A549 (cell line): Measurements from ENCODE around the gene RNF26. TPM values are rescaled to one million over a fixed set of nuclear protein-coding genes. Genes with fewer than 3 reads are reported as not detected.
A peak's percentile ranks its signal among the peaks of the same experiment; 100 is the strongest.

ENCODE experiments used
- ATAC-seq, 2 experiments: fragments of 200-7000 bp in 1 of 2; fragments of >200 bp in 1 of 2; cut with Nextera tagmentation in 1 of 2; cut with Tn5 transposase in 1 of 2; 3 replicates each; pipeline versions ENCODE4 v1.8.0 to v1.9.1; 2018 to 2020; ENCODE audit warnings: mild to moderate bottlenecking in 1 of 2, moderate library complexity in 1 of 2
- CTCF ChIA-PET: fragments of 300-600 bp; sonication (Branson Sonifier 250); formaldehyde crosslinking; extraction: SDS; loops from one replicate; lab custom pipeline; 2021; ENCODE audit warnings: antibody characterized with exemption, inconsistent platforms; lab: Yijun Ruan, JAX
- POLR2A ChIA-PET: fragments of 350-600 bp; formaldehyde crosslinking; extraction: SDS; loops from one replicate; lab custom pipeline; 2021; ENCODE audit warnings: antibody characterized with exemption, inconsistent platforms; lab: Yijun Ruan, JAX
- DNase-seq, 2 experiments: peaks; one replicate each; pipeline versions ENCODE4 v3.0.0 to v3.0.0-alpha.2; 2011 to 2016; ENCODE audit warnings: low read depth in 1 of 2, low spot score in 1 of 2
- FAIRE-seq: peaks from 2 replicates; lab custom pipeline; 2011; peaks lifted over from hg19 to GRCh38; lab: Jason Lieb, UNC
- H3K27ac ChIP-seq, 2 experiments: fragments of >200 bp; sonication (Bioruptor Twin); formaldehyde crosslinking; 3 replicates each; pipeline ENCODE4 v1.5.1; 2016 to 2017
- H3K4me1 ChIP-seq: fragments of >200 bp; sonication (Bioruptor Twin); formaldehyde crosslinking; 3 replicates; pipeline ENCODE4 v1.6.1; 2016
- H3K4me2 ChIP-seq: fragments of >200 bp; sonication (Bioruptor Twin); formaldehyde crosslinking; 3 replicates; pipeline ENCODE4 v1.6.1; 2016
- H3K4me3 ChIP-seq: fragments of >200 bp; sonication (Bioruptor Twin); formaldehyde crosslinking; 3 replicates; pipeline ENCODE4 v1.5.1; 2016
- H3K9me3 ChIP-seq: fragments of >200 bp; sonication (Bioruptor Twin); formaldehyde crosslinking; 3 replicates; pipeline ENCODE4 v1.6.1; 2016
- CEBPB ChIP-seq, 2 experiments: fragments of >200 bp in 1 of 2; sonication (Bioruptor Twin) in 1 of 2; formaldehyde crosslinking in 1 of 2; IDR thresholded peaks; 2 replicates each; pipeline ENCODE4 v1.6.1; 2012 to 2016
- CHD4 ChIP-seq: fragments of 200-600 bp; sonication (generic); IDR thresholded peaks from 2 replicates; pipeline ENCODE4 v1.6.1; 2016; ENCODE audit warnings: antibody characterized with exemption, mild to moderate bottlenecking, borderline replicate concordance
- EHMT2 ChIP-seq: fragments of 200-600 bp; sonication (generic); IDR thresholded peaks from 2 replicates; pipeline ENCODE4 v1.6.1; 2016; ENCODE audit warnings: antibody characterized with exemption, low read depth, mild to moderate bottlenecking, moderate library complexity
- HDAC2 ChIP-seq: fragments of 200-600 bp; sonication (generic); IDR thresholded peaks from 2 replicates; pipeline ENCODE4 v1.6.1; 2016
- HES2 ChIP-seq: fragments of >200 bp; sonication (Bioruptor Twin); formaldehyde crosslinking; IDR thresholded peaks from 2 replicates; pipeline ENCODE4 v1.6.1; 2016
- HOXA7 ChIP-seq: fragments of 250-450 bp; sonication (Bioruptor Pico); IDR thresholded peaks from 2 replicates; pipeline ENCODE4 v1.5.0; 2020; ENCODE audit warnings: mild to moderate bottlenecking, moderate library complexity
- HOXB13 ChIP-seq: fragments of 250-450 bp; sonication (Bioruptor Pico); IDR thresholded peaks from 2 replicates; pipeline ENCODE4 v1.5.0; 2020; ENCODE audit warnings: low read depth, mild to moderate bottlenecking, moderate library complexity
- MAX ChIP-seq: IDR thresholded peaks from 2 replicates; pipeline ENCODE4 v1.6.1; 2012
- MAZ ChIP-seq: fragments of 150-350 bp; IDR thresholded peaks from 2 replicates; pipeline ENCODE4 v1.6.1; 2014; ENCODE audit warnings: antibody characterized with exemption, low read depth, low read length, borderline replicate concordance
- MYC ChIP-seq: IDR thresholded peaks from 2 replicates; pipeline ENCODE4 v1.6.1; 2012; ENCODE audit warnings: mild to moderate bottlenecking, inconsistent platforms, low read length, improper control_type of control experiment, borderline replicate concordance
- RAD21 ChIP-seq, 2 experiments: fragments of >200 bp in 1 of 2; sonication (Bioruptor Twin) in 1 of 2; formaldehyde crosslinking in 1 of 2; IDR thresholded peaks in 1 of 2; conservative IDR thresholded peaks in 1 of 2; 2 replicates in 1 of 2; 3 replicates in 1 of 2; pipeline ENCODE4 v1.6.1; 2012 to 2018; ENCODE audit warnings: inconsistent platforms in 1 of 2
- RFX5 ChIP-seq: fragments of 450-650 bp; IDR thresholded peaks from 2 replicates; pipeline ENCODE4 v1.7.1; 2014; ENCODE audit warnings: antibody characterized with exemption, mild to moderate bottlenecking, moderate library complexity
- SMC3 ChIP-seq: fragments of >200 bp; sonication (Bioruptor Twin); formaldehyde crosslinking; IDR thresholded peaks from 3 replicates; pipeline ENCODE4 v1.6.1; 2018; ENCODE audit warnings: inconsistent platforms
- TFCP2L1 ChIP-seq: fragments of 250-450 bp; sonication (Bioruptor Pico); IDR thresholded peaks from 2 replicates; pipeline ENCODE4 v1.5.0; 2021; ENCODE audit warnings: mild to moderate bottlenecking
- ZSCAN20 ChIP-seq: fragments of 250-450 bp; sonication (Bioruptor Pico); IDR thresholded peaks from 2 replicates; pipeline ENCODE4 v1.8.0; 2022; ENCODE audit warnings: mild to moderate bottlenecking, moderate library complexity
- WGBS: methylation state at CpG from one replicate; pipeline ENCODE4 v1.1.6; 2017; ENCODE audit errors: missing lambda C conversion rate; 5-methylcytosine and 5-hydroxymethylcytosine counted together
- polyA plus RNA-seq, 4 experiments: library from polyadenylated mRNA; depleted of rRNA in 3 of 4; stranded (reverse); fragments of >200 nt; fragmentation: RNase III in 1 of 4; extraction: RNeasy Plus Mini Kit Qiagen cat#74134 plus additional on column Dnase treatment in 1 of 4; gene quantifications; 2 replicates in 3 of 4; 3 replicates in 1 of 4; pipeline ENCODE4 v1.2.3, GENCODE V29; 2011 to 2017
- TF ChIP-seq, protein P1 (sequence below): fragments of >200 bp; sonication (Bioruptor Twin); formaldehyde crosslinking; IDR thresholded peaks from 3 replicates; pipeline ENCODE4 v1.5.1; 2016
- TF ChIP-seq, protein P2 (sequence below): fragments of 150-350 bp; IDR thresholded peaks from 2 replicates; pipeline ENCODE4 v1.6.1; 2014; ENCODE audit warnings: low read depth, mild to moderate bottlenecking, low read length

The RNF26 gene
- polyA plus RNA-seq, 2 of the 4 experiments (the other 2 are of a cell fraction), result 23.5 to 26.5 TPM

- Histone ChIP-seq H3K9me3 (no peaks in the 10 kb centered on the region), H3K4me2 (no peak overlapping the region), H3K4me1 (peaks cover 40% of the 10 kb centered on the region), H3K4me3 (no peak overlapping the region), H3K27ac (no peak overlapping the region)
- ChIA-PET CTCF (interaction anchor here (0.6 to 20.0 kb wide), 9 partner anchors 9 to 189 kb away, joined by 3 to 341 read pairs (median 15); partner anchors contain the start of genes C1QTNF5, RNF26 and USP2), POLR2A (interaction anchor here (1.0 kb wide), 1 partner anchor 166 kb away, joined by 3 read pairs; no protein-coding TSS in a partner anchor)
- FAIRE-seq (no peak), ATAC-seq (peak; percentile 45 to 54; a peak in 4 of 6 replicates), DNase-seq (peak in 1 of 2 experiments; percentile 39)
- no peak for TF ChIP-seq MAZ
- no peak for TF ChIP-seq TFCP2L1 (CRISPR knock-in tag)
- TF ChIP-seq RFX5, result no peak
- TF ChIP-seq, protein P1, sequence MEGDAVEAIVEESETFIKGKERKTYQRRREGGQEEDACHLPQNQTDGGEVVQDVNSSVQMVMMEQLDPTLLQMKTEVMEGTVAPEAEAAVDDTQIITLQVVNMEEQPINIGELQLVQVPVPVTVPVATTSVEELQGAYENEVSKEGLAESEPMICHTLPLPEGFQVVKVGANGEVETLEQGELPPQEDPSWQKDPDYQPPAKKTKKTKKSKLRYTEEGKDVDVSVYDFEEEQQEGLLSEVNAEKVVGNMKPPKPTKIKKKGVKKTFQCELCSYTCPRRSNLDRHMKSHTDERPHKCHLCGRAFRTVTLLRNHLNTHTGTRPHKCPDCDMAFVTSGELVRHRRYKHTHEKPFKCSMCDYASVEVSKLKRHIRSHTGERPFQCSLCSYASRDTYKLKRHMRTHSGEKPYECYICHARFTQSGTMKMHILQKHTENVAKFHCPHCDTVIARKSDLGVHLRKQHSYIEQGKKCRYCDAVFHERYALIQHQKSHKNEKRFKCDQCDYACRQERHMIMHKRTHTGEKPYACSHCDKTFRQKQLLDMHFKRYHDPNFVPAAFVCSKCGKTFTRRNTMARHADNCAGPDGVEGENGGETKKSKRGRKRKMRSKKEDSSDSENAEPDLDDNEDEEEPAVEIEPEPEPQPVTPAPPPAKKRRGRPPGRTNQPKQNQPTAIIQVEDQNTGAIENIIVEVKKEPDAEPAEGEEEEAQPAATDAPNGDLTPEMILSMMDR, result 0 out of 3 replicates have a peak, but pooled peaks have one; percentile 11
- no peak for TF ChIP-seq HOXA7 (CRISPR knock-in tag)
- TF ChIP-seq RAD21 (conservative IDR thresholded peaks at IDR 0.05 in 1 of 2, IDR thresholded peaks at IDR 0.05 in 1 of 2), result peak; percentile 14 to 19; a peak in 1 of 5 replicates
- peak; percentile 59 for TF ChIP-seq MAX
- no peak for TF ChIP-seq EHMT2
- TF ChIP-seq SMC3, result peak; percentile 25; the same call in 1 of the 3 replicates
- WGBS, result 38% methylated on average over 8 of the region's 8 CpGs
Observed at GRCh38 chr11:119371778-119372182, 37.5 kb downstream of the RNF26 start.

GRCh38 chr11:119372260-119373058 is 38.1 kb downstream of the RNF26 start:
- no peak for ATAC-seq
- no peak for FAIRE-seq
- Histone ChIP-seq H3K27ac (no peak overlapping the region), H3K4me3 (no peak overlapping the region), H3K4me1 (peaks cover 35% of the 10 kb centered on the region), H3K9me3 (no peaks in the 10 kb centered on the region), H3K4me2 (no peak overlapping the region)
- CTCF ChIA-PET, result interaction anchor here (1.0 to 20.0 kb wide), 12 partner anchors 10 to 104 kb away, joined by 3 to 341 read pairs (median 28); partner anchors contain the start of genes C1QTNF5, MFRP and RNF26
- TF ChIP-seq CEBPB (IDR thresholded peaks at IDR 0.05) (no peak), HDAC2 (no peak), HOXB13 (CRISPR knock-in tag) (no peak), CHD4 (no peak), MYC (no peak), HES2 (no peak), ZSCAN20 (CRISPR knock-in tag) (no peak), TFCP2L1 (CRISPR knock-in tag) (no peak)
- TF ChIP-seq, protein P2, sequence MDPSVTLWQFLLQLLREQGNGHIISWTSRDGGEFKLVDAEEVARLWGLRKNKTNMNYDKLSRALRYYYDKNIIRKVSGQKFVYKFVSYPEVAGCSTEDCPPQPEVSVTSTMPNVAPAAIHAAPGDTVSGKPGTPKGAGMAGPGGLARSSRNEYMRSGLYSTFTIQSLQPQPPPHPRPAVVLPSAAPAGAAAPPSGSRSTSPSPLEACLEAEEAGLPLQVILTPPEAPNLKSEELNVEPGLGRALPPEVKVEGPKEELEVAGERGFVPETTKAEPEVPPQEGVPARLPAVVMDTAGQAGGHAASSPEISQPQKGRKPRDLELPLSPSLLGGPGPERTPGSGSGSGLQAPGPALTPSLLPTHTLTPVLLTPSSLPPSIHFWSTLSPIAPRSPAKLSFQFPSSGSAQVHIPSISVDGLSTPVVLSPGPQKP, result no peak
- no peak for DNase-seq
- 80% methylated on average over 13 of the region's 26 CpGs for WGBS
- POLR2A ChIA-PET, result interaction anchor here (1.0 kb wide), 1 partner anchor 167 kb away, joined by 3 read pairs; no protein-coding TSS in a partner anchor
